ENCODE results near the gene NPAS3. TPM values are rescaled to one million over a fixed set of nuclear protein-coding genes. Genes with fewer than 3 reads are reported as not detected.

Gene NPAS3
- total RNA-seq, 1 donor from 2014 or later: 5.2 TPM

DNA sequence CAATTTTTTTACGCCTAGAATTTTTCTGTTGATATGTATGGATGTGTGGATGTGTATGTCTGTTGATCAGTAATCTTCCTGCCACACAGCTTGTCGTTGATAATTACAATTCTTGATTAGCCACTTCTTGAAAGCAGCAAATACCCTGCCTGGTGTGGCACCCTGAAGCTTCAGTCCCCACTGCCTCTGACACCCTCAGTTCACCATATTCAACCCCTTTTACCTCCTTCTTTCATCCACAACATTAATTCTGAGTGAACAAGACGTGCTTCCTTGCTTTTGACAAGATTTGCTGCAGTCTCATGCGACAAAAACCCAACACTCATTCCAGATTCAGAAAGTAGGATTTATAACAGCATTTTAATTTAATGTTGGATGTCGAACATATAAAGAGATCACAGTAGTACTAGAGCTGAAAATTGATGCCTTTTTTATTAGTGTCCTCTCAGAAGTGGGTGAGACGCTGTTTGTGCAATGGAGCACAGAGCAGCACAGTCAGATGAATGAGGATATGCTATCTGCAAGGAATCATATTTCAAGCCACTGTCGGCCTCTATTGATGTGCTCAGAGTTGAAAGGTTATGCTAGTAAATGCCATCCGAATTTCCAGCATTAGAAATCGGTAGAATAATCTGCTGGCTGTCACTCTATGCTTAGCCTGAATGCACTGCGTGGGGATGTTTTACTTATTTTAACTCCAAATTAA lies 628.5 kb downstream of the NPAS3 start:
- Mint-ChIP-seq H3K27me3 (ENCODE audit: low read depth) (no peaks in the 10 kb centered on the region), H3K27ac (no peak overlapping the region), H3K9me3 (no peaks in the 10 kb centered on the region), H3K4me3 (no peak overlapping the region), H3K4me1 (peaks cover 50% of the 10 kb centered on the region), H3K36me3 (no peaks in the 10 kb centered on the region)
- no peak for DNase-seq (ENCODE audit: low spot score in 2 of 2, unreplicated experiment in 2 of 2)
- TF ChIP-seq, protein P1, sequence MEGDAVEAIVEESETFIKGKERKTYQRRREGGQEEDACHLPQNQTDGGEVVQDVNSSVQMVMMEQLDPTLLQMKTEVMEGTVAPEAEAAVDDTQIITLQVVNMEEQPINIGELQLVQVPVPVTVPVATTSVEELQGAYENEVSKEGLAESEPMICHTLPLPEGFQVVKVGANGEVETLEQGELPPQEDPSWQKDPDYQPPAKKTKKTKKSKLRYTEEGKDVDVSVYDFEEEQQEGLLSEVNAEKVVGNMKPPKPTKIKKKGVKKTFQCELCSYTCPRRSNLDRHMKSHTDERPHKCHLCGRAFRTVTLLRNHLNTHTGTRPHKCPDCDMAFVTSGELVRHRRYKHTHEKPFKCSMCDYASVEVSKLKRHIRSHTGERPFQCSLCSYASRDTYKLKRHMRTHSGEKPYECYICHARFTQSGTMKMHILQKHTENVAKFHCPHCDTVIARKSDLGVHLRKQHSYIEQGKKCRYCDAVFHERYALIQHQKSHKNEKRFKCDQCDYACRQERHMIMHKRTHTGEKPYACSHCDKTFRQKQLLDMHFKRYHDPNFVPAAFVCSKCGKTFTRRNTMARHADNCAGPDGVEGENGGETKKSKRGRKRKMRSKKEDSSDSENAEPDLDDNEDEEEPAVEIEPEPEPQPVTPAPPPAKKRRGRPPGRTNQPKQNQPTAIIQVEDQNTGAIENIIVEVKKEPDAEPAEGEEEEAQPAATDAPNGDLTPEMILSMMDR (IDR thresholded peaks at IDR 0.05; ENCODE audit: unreplicated experiment): no peak

DNA sequence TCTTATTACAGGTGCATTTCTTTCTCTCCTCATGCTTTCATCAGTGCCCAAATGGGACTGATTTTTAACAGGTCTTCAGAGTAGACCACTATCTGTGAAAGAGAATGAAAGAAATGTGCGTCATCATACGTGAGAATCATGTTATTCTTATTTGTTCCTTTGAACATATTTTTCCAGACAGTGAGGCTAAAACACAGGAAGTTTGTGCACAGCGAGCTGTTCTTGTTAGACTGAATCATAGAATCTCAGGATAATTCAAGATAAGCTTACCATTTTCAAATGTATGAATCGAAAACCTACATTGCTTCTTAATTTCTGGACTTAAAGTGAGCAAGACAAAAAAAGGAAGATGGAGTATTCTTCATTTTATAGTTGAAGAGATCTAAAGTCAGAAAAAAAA lies 629.1 kb downstream of the NPAS3 start:
- TF ChIP-seq, protein P1 (IDR thresholded peaks at IDR 0.05; ENCODE audit: unreplicated experiment): no peak
- no peaks in the 10 kb centered on the region for H3K36me3 Mint-ChIP-seq
- H3K4me3 Mint-ChIP-seq: no peak overlapping the region
- H3K27ac Mint-ChIP-seq: no peak overlapping the region
- DNase-seq (ENCODE audit: low spot score in 2 of 2, unreplicated experiment in 2 of 2): no peak
- H3K9me3 Mint-ChIP-seq: no peaks in the 10 kb centered on the region
- H3K4me1 Mint-ChIP-seq: peaks cover 50% of the 10 kb centered on the region
- H3K27me3 Mint-ChIP-seq (ENCODE audit: low read depth): no peaks in the 10 kb centered on the region

DNA sequence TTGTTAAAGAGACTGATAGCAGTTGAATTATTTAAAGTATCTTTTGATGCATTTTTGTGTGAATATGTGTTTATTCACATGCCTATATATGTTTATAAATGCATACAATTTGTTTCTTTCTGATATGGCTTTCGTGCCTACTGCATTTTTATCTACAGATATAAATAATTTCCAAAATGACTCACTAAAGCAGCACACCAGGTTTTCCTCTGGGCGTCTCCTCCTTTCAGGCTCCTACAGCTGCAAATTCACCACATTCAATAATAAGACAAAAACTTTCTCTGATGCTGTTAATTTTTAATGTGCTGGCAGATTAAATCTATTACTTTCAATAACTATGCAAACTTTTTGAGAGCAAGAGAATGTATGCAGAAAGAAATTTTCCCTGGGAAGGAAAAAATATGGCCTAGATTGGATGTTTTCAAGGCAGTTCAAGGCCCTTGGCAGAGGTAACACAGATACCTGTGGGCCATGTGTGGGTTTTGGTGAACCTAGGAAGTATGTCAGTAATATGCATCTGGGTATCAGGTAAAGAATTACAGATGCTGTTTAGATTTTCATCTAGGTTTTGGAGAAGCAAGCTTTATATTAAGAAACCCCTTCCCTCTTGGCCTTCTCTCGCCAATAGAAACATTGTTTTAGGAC lies 630.4 kb downstream of the NPAS3 start:
- TF ChIP-seq, protein P1 (IDR thresholded peaks at IDR 0.05; ENCODE audit: unreplicated experiment): no peak
- peaks cover 5% of the 10 kb centered on the region for H3K27me3 Mint-ChIP-seq (ENCODE audit: low read depth)
- no peak for DNase-seq (ENCODE audit: low spot score in 2 of 2, unreplicated experiment in 2 of 2)
- H3K4me1 Mint-ChIP-seq: peaks cover 48% of the 10 kb centered on the region
- no peaks in the 10 kb centered on the region for H3K36me3 Mint-ChIP-seq
- H3K4me3 Mint-ChIP-seq: no peak overlapping the region
- no peak overlapping the region for H3K27ac Mint-ChIP-seq
- no peaks in the 10 kb centered on the region for H3K9me3 Mint-ChIP-seq

DNA sequence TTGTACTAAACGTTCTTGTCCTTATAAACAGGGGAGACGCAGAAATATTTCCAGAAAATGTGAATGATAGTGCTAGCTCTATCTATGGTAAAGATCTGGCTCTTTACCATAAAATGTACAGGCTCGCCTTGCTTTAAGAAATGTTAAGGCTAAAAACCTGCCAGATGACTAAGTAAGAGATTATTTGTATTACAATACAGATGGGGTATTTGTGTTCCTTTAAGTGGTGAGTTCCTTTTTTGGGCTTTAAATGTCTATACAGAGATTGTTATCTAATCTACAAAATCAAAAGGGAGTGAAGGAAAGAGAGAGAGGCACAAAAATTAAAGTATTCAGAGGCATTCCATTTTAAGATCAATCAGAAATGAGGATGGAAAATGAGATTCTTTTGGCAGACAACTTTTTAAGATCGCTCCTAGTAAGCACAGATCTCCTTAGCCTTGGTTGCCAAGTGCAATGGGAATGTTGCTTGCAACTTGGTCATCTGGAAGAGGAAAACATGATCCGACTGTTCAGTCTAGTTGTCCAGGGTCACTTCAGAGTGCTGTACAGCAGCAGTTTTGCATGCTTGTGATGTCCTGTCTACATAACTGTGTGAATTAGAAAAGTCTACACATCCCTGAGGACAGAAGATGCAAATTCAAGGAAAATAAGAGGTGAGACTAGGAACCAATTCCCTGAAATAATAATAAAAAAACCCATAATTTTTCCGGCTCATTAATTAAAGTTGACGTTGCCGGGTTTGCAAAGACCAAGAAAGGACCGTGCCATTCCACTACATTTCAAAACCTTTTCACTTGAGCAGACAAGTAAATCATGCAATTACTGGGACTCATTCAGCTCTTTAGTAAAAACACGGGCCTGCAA lies 631.4 kb downstream of the NPAS3 start:
- H3K27ac Mint-ChIP-seq: no peak overlapping the region
- H3K4me3 Mint-ChIP-seq: no peak overlapping the region
- H3K27me3 Mint-ChIP-seq (ENCODE audit: low read depth): peaks cover 5% of the 10 kb centered on the region
- no peaks in the 10 kb centered on the region for H3K36me3 Mint-ChIP-seq
- no peaks in the 10 kb centered on the region for H3K9me3 Mint-ChIP-seq
- TF ChIP-seq, protein P1 (IDR thresholded peaks at IDR 0.05; ENCODE audit: unreplicated experiment): no peak
- H3K4me1 Mint-ChIP-seq: peaks cover 48% of the 10 kb centered on the region
- no peak for DNase-seq (ENCODE audit: low spot score in 2 of 2, unreplicated experiment in 2 of 2)

DNA sequence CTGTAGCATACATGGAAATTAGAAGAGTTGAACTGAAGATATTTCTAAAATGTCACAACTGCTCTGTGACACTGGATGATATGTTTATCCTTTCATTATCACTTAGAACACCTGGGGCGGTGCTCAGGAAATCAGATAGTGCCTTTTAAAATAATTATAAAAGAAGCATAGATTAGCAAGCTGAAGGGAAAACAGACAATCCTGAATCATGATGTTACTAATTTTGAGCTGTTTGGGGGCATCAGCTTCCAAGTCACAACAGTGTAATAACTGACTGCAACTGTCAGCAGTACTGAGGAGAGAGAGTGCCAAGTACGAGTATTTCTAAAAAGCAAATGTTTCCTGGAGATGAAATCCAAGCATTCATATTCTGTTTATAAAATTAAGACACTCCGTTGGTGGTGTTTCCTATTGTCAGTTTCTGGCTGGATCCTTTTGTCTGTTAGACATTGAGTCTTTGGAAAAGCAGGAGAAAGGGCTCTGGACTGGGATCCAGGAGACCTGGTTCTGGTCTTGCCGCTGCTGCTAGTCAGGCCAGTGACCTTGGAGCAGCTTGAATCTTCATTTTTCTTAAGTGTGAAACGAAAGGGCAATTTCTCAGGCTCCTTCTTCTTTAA lies 632.1 kb downstream of the NPAS3 start:
- H3K27ac Mint-ChIP-seq: no peak overlapping the region
- TF ChIP-seq, protein P1 (IDR thresholded peaks at IDR 0.05; ENCODE audit: unreplicated experiment): no peak
- H3K9me3 Mint-ChIP-seq: no peaks in the 10 kb centered on the region
- no peak overlapping the region for H3K4me3 Mint-ChIP-seq
- H3K4me1 Mint-ChIP-seq: peaks cover 48% of the 10 kb centered on the region
- no peaks in the 10 kb centered on the region for H3K36me3 Mint-ChIP-seq
- peaks cover 5% of the 10 kb centered on the region for H3K27me3 Mint-ChIP-seq (ENCODE audit: low read depth)
- no peak for DNase-seq (ENCODE audit: low spot score in 2 of 2, unreplicated experiment in 2 of 2)

Data from mesothelial cell of epicardium (in vitro differentiated cells).